Stimulated activated CD8-positive, alpha-beta memory T cell treated with anti-CD3 and anti-CD28 coated beads, Interleukin-15, amount 100 ng/mL, for 1 hour (primary cell): Measurements from ENCODE around the gene AUTS2.

Experiments
- DNase-seq: peaks from one replicate; pipeline ENCODE4 v3.0.0-alpha.2; 2020; ENCODE audit warnings: low read depth

AUTS2 gene

DNA sequence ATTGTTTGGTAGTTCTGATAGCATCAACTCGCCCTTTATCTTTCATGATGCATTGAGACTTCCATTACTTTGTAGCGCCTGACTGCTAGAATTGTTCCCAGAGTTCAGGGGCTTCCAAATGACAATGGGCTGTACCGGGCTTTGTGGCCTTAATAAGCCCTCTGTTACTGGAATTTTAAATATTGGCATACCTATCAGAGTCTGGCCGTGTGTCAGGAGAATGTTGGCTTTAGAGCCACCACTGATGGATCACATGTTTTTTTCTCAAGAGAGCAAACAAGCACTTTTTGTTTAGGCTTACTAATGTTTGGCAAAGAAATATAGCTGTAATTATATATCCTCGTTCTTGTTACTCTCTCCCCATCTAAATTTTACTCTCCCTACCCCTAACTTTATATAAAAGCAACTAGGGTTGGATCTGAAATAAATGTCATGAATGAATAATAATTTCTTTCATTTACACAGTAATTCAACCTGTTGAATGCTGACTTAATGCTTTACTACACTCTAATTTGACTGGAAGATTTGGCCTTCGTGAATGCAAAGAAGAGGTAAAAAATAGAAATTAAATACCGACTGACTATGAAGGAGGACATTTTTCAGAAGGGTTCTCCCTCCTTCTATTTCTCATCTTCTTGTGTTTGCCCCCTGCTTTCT lies 396.7 kb downstream of the AUTS2 start:
- DNase-seq: no peak

- DNase-seq: no peak
Observed at GRCh38 chr7:69996121-69996520, 397.8 kb downstream of the AUTS2 start.

DNA sequence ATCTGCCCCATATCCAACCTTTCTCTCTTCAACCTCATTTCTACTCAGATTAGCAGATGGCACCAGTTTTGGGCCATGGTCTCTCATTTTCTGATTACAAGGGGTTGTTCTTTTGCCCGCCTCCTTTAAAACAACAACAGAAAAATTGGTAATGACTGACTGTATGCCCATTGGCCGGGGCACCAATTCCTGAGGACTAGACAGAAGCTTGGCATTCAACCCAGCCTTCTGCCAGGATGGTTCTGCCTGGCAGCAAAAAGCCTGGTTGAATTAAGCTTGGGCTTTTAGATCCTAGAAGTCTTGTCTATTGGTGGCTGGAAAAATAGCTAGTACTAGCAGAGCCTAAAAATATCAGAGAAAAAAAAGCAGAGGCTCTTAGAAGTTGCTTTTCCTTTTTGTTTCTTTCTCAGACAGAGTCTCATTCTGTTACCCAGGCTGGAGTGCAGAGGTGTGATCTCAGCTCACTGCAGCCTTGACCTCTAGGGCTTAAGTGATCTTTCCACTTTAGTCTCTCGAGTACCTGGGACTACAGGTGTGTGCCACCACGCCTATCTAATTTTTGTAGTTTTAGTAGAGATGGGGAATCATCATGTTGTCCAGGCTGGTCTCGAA lies 402.6 kb downstream of the AUTS2 start:
- DNase-seq: no peak

DNA sequence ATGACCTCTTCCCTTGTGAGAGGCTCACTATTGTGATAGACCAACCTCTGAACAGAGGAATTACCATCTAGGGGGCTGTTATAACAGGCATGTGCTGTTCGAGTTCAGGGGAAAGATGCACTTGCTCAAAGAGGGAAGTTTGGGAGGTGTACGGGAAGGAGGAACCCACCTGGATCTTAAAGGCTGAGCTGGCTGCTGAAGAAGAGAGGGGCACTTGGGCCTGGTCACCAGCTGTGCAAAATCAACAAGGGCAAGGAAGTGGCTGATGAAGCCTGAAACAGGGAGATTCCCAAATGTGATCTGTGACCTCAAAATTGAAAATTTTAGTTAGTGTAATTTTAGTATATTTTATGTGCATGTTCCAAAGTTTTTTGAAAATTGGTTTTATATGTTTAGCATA lies 407.2 kb downstream of the AUTS2 start:
- DNase-seq: no peak

GRCh38 chr7:70005891-70006260 lies 407.6 kb downstream of the AUTS2 start:
- DNase-seq: no peak

DNA sequence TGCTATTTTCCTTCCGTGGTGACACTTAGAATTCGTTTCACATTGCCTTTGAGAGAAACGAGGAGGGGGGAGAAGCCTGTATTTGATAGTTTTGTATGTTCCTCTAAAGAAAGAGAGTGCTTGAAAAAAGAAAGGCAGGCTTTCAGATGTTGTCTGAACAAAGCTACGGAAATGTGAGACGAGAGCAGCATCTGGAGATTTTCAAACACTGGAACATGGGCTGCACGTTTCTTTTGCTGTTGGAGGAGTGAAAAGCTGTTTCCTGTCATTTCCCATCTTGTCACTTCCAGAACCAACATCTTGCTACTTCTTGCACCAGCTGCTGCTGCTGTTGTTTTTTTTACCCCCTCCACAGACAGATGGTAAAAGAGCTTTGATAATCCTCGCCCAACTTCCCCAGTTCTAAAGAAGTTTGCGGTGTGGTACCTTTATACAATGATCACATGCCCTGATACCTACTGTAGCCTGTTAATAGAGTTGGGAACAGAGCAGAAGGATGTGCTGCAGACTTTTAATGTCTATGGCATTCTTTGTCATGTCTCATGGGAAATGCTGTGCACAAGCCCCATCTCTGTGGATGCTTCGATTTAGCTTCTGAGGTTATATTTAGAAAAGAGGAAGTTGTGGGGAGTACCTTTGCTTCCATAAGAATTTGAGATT lies 408.1 kb downstream of the AUTS2 start:
- DNase-seq: no peak

- no peak for DNase-seq
Observed at GRCh38 chr7:70008466-70008865, 410.2 kb downstream of the AUTS2 start.

- DNase-seq: no peak
Observed at GRCh38 chr7:70014472-70015177, 416.4 kb downstream of the AUTS2 start.

GRCh38 chr7:70015353-70015752 lies 417.1 kb downstream of the AUTS2 start:
- DNase-seq: no peak

GRCh38 chr7:70016044-70016770 lies 417.9 kb downstream of the AUTS2 start:
- no peak for DNase-seq

DNA sequence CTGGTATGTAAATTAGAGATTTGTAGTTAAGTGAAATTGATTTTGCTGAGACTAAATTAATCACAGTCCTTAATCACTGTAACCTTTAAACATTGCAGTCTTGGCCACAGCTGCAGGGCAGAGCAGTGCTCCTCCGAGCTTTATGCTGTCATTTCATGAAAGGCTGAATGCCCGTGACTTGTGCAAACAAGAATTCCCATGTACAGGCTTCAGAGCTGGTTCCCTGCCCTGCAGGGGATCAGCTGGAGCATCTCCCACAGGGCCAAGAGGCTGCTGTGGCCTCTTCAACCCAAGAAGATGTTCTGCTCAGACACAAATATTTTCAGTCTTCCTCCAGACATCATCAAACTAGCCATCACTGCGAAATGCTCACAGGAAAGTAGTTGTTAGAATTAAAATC lies 419.1 kb downstream of the AUTS2 start:
- no peak for DNase-seq

- no peak for DNase-seq
Observed at GRCh38 chr7:70018700-70019099, 420.4 kb downstream of the AUTS2 start.

DNA sequence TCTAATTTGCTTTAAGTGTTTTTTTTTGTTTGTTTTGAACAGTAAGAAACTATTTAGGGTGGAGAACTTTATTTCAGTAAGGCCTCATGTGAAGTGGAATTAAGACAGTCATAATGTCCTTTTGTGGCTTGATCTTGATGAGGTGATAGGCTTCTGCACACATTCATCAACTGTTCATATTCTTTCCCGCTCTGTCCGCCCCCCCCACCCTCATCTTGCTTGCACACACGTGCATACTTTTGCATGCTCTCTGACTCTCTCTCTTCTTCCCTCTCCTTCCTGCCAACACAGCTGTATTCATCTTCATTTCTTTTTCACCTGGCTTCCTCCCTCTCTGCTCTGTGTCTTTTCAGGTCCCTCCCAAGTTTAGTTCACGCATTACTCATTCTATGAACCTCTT lies 429.6 kb downstream of the AUTS2 start:
- DNase-seq: no peak

DNA sequence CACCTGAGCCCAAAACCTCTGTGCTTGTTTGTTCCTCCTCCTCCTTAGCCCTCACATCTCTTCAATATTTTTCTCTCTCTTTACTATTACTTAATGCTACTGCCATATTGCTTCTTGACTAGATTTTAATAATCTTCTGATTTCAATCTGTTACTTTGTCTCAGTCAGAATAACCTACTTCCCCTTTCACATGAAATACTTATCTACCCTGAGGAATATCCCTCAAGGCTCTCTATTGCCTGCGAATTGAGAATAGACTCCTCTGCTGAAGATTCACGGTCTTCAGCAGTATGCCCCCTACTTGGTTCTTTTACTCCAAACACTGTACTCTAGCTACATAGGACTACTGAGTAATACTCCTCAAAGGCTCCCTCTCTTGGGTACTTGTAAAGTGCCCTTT lies 430.3 kb downstream of the AUTS2 start:
- no peak for DNase-seq

- DNase-seq: no peak
Observed at GRCh38 chr7:70029993-70030392, 431.7 kb downstream of the AUTS2 start.

- DNase-seq: no peak
Observed at GRCh38 chr7:70030745-70031144, 432.5 kb downstream of the AUTS2 start.

DNA sequence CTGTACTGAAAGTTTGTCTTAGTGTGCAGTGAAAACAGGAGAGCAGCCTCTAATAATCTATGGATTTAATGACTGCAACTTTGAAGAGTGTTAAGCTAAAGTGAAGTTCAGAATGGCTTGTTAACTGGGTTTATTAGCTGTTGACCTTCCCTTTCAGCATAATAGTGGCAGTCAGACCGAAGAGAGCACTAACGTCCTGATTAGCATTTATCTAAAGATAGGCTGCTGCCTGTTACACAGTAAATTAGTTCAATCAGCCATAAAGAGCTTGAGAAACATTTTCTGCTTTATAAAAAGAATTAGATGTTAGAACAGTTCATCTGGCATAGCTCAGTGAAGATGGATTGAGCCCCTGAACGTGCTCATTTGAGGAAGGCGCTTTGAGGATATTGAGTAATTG lies 433.0 kb downstream of the AUTS2 start:
- no peak for DNase-seq

DNA sequence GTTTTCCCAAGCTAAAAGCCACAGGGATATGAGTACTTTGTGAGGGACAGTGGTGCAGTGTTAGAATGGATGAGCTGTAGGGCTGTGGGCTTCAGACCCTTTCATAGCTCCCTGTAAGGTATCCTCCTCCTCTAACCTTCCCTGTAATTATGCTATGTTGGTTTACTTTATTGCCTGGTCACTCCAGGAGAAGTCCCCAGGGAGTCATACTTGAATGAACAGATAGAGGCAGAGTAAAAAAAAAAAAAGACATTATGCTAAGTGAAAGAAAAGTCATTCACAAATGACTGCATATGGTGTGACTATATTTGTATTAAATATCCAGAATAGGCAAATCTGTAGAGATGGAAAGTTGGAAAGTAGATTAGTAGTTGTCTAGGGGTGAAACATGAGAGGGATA lies 434.4 kb downstream of the AUTS2 start:
- no peak for DNase-seq

DNA sequence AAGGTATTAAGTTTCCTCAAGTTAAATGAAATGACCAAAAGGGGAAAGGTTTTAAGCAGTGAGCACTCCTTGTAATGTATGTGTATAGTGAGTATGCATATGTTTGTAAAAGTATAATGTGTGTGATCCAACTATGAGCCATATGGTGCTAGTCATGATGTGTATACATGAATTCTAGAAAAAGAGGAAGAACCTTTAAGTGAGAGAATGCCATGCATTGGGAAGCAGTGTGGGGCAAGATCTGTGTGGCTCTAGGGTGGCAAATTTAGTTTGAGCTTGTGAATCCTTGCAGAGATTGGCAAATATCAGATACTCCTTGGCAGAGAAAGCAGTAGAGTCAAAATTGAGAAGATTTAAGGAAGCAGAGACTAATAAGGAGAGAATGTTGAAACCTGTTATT lies 435.0 kb downstream of the AUTS2 start:
- DNase-seq: no peak

DNA sequence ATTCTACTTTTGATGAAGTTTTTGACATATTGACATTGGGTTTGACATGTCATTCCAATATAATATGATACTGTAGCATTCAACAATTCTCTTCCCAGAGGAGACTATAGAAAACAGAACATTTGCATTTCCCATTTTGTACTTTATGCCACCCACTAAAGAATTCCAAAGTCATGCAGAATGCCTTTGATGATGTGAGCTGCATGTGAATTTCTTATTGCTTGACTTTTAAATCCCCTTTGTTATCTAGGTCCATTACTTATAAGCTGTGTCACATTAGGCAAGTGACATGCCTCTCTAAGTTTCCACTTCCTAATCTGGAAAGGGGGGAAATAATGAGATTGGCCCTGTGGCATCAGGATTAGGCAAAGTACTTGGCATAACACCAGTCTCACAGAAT lies 436.7 kb downstream of the AUTS2 start:
- DNase-seq: no peak

DNA sequence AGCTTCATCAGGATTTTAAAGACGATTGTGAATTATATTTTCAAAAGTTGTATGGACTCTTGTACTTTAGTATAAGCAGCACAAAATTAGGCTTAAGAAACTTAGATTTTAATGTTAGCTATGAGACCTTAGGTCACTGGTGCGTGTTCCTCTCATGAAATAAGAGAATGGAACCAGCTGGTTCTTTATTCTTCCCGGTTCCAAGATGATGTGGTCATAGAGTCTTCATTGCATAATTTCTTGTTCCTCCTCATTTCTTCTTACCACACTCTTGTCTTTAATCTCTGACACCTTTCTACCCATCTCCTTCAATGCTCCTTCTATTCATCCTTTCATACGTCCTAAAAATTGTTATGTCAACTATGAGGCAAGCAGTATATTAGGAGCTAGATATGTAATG lies 437.2 kb downstream of the AUTS2 start:
- DNase-seq: no peak

DNA sequence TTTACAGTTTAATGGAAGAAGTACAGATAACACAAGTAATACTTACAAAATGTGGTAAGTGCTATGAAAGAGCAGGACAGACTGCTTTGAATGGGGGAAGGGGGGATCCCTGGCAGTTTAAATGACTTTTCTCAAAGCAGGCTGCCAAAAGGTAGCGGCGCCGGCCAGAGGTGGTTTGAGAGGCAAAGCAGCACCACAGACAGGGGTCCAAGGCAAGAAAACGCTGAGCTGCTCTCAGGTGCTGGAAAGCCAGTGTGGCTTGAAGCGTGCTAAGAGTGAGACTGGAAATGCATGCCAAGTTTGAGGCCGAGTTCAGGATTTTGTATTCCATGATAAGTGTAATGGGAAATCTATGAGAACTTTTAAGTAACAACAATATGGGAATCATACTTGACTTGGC lies 437.7 kb downstream of the AUTS2 start:
- DNase-seq: no peak

- DNase-seq: no peak
Observed at GRCh38 chr7:70036695-70037094, 438.4 kb downstream of the AUTS2 start.
